GM23338 (cell line): Measurements from ENCODE around the gene WNT8B. TPM values are rescaled to one million over a fixed set of nuclear protein-coding genes. Genes with fewer than 3 reads are reported as not detected.

ENCODE experiments used
- ATAC-seq: fragments of 200-7000 bp; cut with Tn5 transposase; 3 replicates; pipeline ENCODE4 v1.9.1; 2020
- DNase-seq: peaks from one replicate; pipeline ENCODE4 v3.0.0-alpha.2; 2015; ENCODE audit warnings: low spot score
- H2AFZ ChIP-seq: fragments of 200-600 bp; sonication (generic); 2 replicates; pipeline ENCODE4 v1.8.0; 2016; ENCODE audit warnings: antibody characterized with exemption, mild to moderate bottlenecking, moderate library complexity
- H3F3A ChIP-seq: fragments of 200-600 bp; sonication (generic); replicated peaks from 2 replicates; pipeline ENCODE4 v1.8.0; 2017; ENCODE audit warnings: antibody characterized with exemption, mixed run types, low read depth
- H3K27ac ChIP-seq: fragments of 200-600 bp; sonication (generic); 2 replicates; pipeline ENCODE4 v1.6.1; 2016; ENCODE audit warnings: low read depth
- H3K27me3 ChIP-seq: fragments of 200-600 bp; sonication (generic); 2 replicates; pipeline ENCODE4 v1.8.0; 2016; ENCODE audit warnings: mild to moderate bottlenecking, mixed run types, moderate library complexity; ENCODE audit not compliant: insufficient read depth
- H3K36me3 ChIP-seq: fragments of 200-600 bp; sonication (generic); 2 replicates; pipeline ENCODE4 v1.8.0; 2016; ENCODE audit warnings: mild to moderate bottlenecking; ENCODE audit not compliant: insufficient read depth
- H3K4me1 ChIP-seq: fragments of 200-600 bp; sonication (generic); 2 replicates; pipeline ENCODE4 v1.8.0; 2016; ENCODE audit warnings: mild to moderate bottlenecking, moderate library complexity; ENCODE audit not compliant: insufficient read depth
- H3K4me2 ChIP-seq: fragments of 200-600 bp; sonication (generic); 2 replicates; pipeline ENCODE4 v1.7.1; 2017; ENCODE audit warnings: mixed run types
- H3K4me3 ChIP-seq: fragments of 200-600 bp; sonication (generic); 2 replicates; pipeline ENCODE4 v1.6.1; 2016; ENCODE audit warnings: mixed run types
- H3K79me2 ChIP-seq: fragments of 200-600 bp; sonication (generic); replicated peaks from 2 replicates; pipeline ENCODE4 v1.8.0; 2017; ENCODE audit warnings: mild to moderate bottlenecking; ENCODE audit not compliant: insufficient read depth
- H3K9me2 ChIP-seq: fragments of 200-600 bp; sonication (generic); 2 replicates; pipeline ENCODE4 v1.8.0; 2017; ENCODE audit not compliant: insufficient read depth
- H4K20me1 ChIP-seq: fragments of 200-600 bp; sonication (generic); replicated peaks from 2 replicates; pipeline ENCODE4 v1.8.0; 2017; ENCODE audit warnings: mild to moderate bottlenecking; ENCODE audit not compliant: insufficient read depth
- H3K27ac Mint-ChIP-seq: 2 replicates; pipeline ENCODE4 v1.8.0; 2020; ENCODE audit warnings: inconsistent platforms, mild to moderate bottlenecking, moderate library complexity, mixed read lengths
- H3K27me3 Mint-ChIP-seq: 3 replicates; pipeline ENCODE4 v1.8.0; 2022; ENCODE audit warnings: low read depth, mild to moderate bottlenecking, moderate library complexity, mixed read lengths, inconsistent platforms; ENCODE audit not compliant: insufficient read depth, poor library complexity
- H3K36me3 Mint-ChIP-seq: 3 replicates; pipeline ENCODE4 v1.8.0; 2021; ENCODE audit warnings: low read depth, mild to moderate bottlenecking, inconsistent platforms, moderate library complexity, mixed read lengths
- H3K4me1 Mint-ChIP-seq: 3 replicates; pipeline ENCODE4 v1.8.0; 2020; ENCODE audit warnings: mild to moderate bottlenecking, inconsistent platforms, mixed read lengths
- H3K4me3 Mint-ChIP-seq: 3 replicates; pipeline ENCODE4 v1.8.0; 2021; ENCODE audit warnings: moderate library complexity, mild to moderate bottlenecking, inconsistent platforms, mixed read lengths
- H3K9me3 Mint-ChIP-seq: 3 replicates; pipeline ENCODE4 v1.8.0; 2020; ENCODE audit warnings: moderate library complexity, mild to moderate bottlenecking, inconsistent platforms, mixed read lengths
- CREB1 ChIP-seq: fragments of 250-450 bp; sonication (Bioruptor Pico); IDR thresholded peaks from 2 replicates; pipeline ENCODE4 v1.5.0; 2020; ENCODE audit warnings: low read depth, mild to moderate bottlenecking, moderate library complexity
- CTCF ChIP-seq, 2 experiments: fragments of 200-600 bp in 1 of 2; sonication (generic) in 1 of 2; conservative IDR thresholded peaks; 2 replicates each; pipeline versions ENCODE4 v1.5.1 to v1.6.1; 2016 to 2017; ENCODE audit warnings: antibody characterized with exemption in 2 of 2, low read depth in 2 of 2, mild to moderate bottlenecking in 2 of 2, moderate library complexity in 1 of 2
- ETS1 ChIP-seq: IDR thresholded peaks from 2 replicates; pipeline ENCODE4 v1.6.1; 2016; ENCODE audit warnings: antibody characterized with exemption
- EZH2 ChIP-seq: fragments of 200-600 bp; sonication (generic); IDR thresholded peaks from one replicate; pipeline ENCODE4 v1.8.0; 2017; ENCODE audit warnings: antibody characterized with exemption, mild to moderate bottlenecking, low read depth; ENCODE audit not compliant: unreplicated experiment
- EZH2phosphoT487 ChIP-seq: fragments of 200-600 bp; sonication (generic); IDR thresholded peaks from one replicate; pipeline ENCODE4 v1.8.1; 2018; ENCODE audit warnings: antibody characterized with exemption; ENCODE audit not compliant: unreplicated experiment
- JUNB ChIP-seq: IDR thresholded peaks from one replicate; pipeline ENCODE4 v1.6.1; 2016; ENCODE audit warnings: antibody characterized with exemption; ENCODE audit not compliant: unreplicated experiment
- NANOG ChIP-seq: IDR thresholded peaks from 2 replicates; pipeline ENCODE4 v1.6.1; 2016; ENCODE audit warnings: antibody characterized with exemption, borderline replicate concordance
- POLR2AphosphoS5 ChIP-seq: IDR thresholded peaks from 2 replicates; pipeline ENCODE4 v1.6.1; 2016; ENCODE audit warnings: antibody characterized with exemption, low read depth
- STAT1 ChIP-seq: IDR thresholded peaks from one replicate; pipeline ENCODE4 v1.6.1; 2016; ENCODE audit warnings: antibody characterized with exemption; ENCODE audit not compliant: unreplicated experiment
- ZNF114 ChIP-seq: fragments of 250-450 bp; sonication (Bioruptor Pico); IDR thresholded peaks from 2 replicates; pipeline ENCODE4 v1.5.0; 2020; ENCODE audit warnings: mild to moderate bottlenecking, moderate library complexity
- ZNF331 ChIP-seq: fragments of 250-450 bp; sonication (Bioruptor Pico); IDR thresholded peaks from 2 replicates; pipeline ENCODE4 v1.5.0; 2020; ENCODE audit warnings: low read depth, mild to moderate bottlenecking, moderate library complexity
- polyA plus RNA-seq: library from polyadenylated mRNA; unstranded; fragments of >200 nt; fragmentation: Nextera tagmentation; extraction: Ambion mirVana; gene quantifications from 2 replicates; pipeline ENCODE4 v1.2.1, GENCODE V29; 2016
- total RNA-seq: library from RNA; depleted of rRNA; stranded (reverse); fragments of >200 nt; shearing (Covaris generic); gene quantifications from 2 replicates; pipeline ENCODE4 v1.2.3, GENCODE V29; 2014
- TF ChIP-seq, protein P1 (sequence below): IDR thresholded peaks from one replicate; pipeline ENCODE4 v1.6.1; 2018; ENCODE audit warnings: antibody characterized with exemption; ENCODE audit not compliant: unreplicated experiment
- TF ChIP-seq, protein P2 (sequence below): fragments of 250-450 bp; sonication (Bioruptor Pico); IDR thresholded peaks from 2 replicates; pipeline ENCODE4 v1.5.0; 2020; ENCODE audit warnings: mild to moderate bottlenecking, moderate library complexity

The WNT8B gene
- total and polyA plus RNA-seq, 2 experiments from 2014 or later: 0.74 to 1.3 TPM

DNA sequence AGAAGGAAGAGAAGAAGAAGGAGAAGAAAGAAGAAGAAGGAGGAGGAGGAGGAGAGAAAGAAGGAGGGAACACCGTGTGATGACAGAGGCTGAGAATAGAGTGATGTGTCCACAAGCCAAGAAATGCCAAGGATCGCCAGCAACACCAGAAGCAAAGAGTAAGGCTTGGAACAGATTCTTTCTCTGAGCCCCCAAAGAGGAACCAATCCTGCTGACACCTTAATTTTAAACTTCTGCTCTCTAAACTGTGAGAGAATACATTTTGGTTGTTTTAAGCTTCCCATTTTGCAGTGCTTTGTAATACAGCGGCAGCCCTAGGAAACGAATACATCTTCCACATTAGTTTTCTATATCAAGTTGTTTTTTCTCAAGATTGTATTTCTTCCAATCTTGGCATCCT lies 13.9 kb upstream of the WNT8B start:
- H3K36me3 Mint-ChIP-seq: no peaks in the 10 kb centered on the region
- Histone ChIP-seq H3K27ac (no peak overlapping the region), H3K9me2 (no peaks in the 10 kb centered on the region), H3K4me3 (no peak overlapping the region), H3K79me2 (no peaks in the 10 kb centered on the region), H3K36me3 (no peaks in the 10 kb centered on the region), H3K4me2 (no peak overlapping the region), H4K20me1 (no peaks in the 10 kb centered on the region), H3K27me3 (no peaks in the 10 kb centered on the region), H2AFZ (no peak overlapping the region), H3K4me1 (no peaks in the 10 kb centered on the region), H3F3A (no peaks in the 10 kb centered on the region)
- H3K4me3 Mint-ChIP-seq: no peak overlapping the region
- DNase-seq: no peak
- H3K27me3 Mint-ChIP-seq: peaks cover 3% of the 10 kb centered on the region
- TF ChIP-seq, protein P1, sequence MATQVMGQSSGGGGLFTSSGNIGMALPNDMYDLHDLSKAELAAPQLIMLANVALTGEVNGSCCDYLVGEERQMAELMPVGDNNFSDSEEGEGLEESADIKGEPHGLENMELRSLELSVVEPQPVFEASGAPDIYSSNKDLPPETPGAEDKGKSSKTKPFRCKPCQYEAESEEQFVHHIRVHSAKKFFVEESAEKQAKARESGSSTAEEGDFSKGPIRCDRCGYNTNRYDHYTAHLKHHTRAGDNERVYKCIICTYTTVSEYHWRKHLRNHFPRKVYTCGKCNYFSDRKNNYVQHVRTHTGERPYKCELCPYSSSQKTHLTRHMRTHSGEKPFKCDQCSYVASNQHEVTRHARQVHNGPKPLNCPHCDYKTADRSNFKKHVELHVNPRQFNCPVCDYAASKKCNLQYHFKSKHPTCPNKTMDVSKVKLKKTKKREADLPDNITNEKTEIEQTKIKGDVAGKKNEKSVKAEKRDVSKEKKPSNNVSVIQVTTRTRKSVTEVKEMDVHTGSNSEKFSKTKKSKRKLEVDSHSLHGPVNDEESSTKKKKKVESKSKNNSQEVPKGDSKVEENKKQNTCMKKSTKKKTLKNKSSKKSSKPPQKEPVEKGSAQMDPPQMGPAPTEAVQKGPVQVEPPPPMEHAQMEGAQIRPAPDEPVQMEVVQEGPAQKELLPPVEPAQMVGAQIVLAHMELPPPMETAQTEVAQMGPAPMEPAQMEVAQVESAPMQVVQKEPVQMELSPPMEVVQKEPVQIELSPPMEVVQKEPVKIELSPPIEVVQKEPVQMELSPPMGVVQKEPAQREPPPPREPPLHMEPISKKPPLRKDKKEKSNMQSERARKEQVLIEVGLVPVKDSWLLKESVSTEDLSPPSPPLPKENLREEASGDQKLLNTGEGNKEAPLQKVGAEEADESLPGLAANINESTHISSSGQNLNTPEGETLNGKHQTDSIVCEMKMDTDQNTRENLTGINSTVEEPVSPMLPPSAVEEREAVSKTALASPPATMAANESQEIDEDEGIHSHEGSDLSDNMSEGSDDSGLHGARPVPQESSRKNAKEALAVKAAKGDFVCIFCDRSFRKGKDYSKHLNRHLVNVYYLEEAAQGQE: no peak
- no peak for TF ChIP-seq JUNB
- TF ChIP-seq POLR2AphosphoS5: no peak
- no peak for TF ChIP-seq ZNF331 (CRISPR knock-in tag)
- no peak for TF ChIP-seq ZNF114 (CRISPR knock-in tag)
- no peak for TF ChIP-seq CREB1 (CRISPR knock-in tag)
- TF ChIP-seq NANOG: no peak
- TF ChIP-seq, protein P2, sequence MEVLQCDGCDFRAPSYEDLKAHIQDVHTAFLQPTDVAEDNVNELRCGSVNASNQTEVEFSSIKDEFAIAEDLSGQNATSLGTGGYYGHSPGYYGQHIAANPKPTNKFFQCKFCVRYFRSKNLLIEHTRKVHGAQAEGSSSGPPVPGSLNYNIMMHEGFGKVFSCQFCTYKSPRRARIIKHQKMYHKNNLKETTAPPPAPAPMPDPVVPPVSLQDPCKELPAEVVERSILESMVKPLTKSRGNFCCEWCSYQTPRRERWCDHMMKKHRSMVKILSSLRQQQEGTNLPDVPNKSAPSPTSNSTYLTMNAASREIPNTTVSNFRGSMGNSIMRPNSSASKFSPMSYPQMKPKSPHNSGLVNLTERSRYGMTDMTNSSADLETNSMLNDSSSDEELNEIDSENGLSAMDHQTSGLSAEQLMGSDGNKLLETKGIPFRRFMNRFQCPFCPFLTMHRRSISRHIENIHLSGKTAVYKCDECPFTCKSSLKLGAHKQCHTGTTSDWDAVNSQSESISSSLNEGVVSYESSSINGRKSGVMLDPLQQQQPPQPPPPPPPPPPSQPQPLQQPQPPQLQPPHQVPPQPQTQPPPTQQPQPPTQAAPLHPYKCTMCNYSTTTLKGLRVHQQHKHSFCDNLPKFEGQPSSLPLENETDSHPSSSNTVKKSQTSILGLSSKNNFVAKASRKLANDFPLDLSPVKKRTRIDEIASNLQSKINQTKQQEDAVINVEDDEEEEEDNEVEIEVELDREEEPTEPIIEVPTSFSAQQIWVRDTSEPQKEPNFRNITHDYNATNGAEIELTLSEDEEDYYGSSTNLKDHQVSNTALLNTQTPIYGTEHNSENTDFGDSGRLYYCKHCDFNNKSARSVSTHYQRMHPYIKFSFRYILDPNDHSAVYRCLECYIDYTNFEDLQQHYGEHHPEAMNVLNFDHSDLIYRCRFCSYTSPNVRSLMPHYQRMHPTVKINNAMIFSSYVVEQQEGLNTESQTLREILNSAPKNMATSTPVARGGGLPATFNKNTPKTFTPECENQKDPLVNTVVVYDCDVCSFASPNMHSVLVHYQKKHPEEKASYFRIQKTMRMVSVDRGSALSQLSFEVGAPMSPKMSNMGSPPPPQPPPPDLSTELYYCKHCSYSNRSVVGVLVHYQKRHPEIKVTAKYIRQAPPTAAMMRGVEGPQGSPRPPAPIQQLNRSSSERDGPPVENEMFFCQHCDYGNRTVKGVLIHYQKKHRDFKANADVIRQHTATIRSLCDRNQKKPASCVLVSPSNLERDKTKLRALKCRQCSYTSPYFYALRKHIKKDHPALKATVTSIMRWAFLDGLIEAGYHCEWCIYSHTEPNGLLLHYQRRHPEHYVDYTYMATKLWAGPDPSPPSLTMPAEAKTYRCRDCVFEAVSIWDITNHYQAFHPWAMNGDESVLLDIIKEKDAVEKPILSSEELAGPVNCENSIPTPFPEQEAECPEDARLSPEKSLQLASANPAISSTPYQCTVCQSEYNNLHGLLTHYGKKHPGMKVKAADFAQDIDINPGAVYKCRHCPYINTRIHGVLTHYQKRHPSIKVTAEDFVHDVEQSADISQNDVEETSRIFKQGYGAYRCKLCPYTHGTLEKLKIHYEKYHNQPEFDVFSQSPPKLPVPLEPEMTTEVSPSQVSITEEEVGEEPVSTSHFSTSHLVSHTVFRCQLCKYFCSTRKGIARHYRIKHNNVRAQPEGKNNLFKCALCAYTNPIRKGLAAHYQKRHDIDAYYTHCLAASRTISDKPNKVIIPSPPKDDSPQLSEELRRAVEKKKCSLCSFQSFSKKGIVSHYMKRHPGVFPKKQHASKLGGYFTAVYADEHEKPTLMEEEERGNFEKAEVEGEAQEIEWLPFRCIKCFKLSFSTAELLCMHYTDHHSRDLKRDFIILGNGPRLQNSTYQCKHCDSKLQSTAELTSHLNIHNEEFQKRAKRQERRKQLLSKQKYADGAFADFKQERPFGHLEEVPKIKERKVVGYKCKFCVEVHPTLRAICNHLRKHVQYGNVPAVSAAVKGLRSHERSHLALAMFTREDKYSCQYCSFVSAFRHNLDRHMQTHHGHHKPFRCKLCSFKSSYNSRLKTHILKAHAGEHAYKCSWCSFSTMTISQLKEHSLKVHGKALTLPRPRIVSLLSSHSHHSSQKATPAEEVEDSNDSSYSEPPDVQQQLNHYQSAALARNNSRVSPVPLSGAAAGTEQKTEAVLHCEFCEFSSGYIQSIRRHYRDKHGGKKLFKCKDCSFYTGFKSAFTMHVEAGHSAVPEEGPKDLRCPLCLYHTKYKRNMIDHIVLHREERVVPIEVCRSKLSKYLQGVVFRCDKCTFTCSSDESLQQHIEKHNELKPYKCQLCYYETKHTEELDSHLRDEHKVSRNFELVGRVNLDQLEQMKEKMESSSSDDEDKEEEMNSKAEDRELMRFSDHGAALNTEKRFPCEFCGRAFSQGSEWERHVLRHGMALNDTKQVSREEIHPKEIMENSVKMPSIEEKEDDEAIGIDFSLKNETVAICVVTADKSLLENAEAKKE (CRISPR knock-in tag): no peak
- no peak for TF ChIP-seq ETS1
- no peak for TF ChIP-seq CTCF (conservative IDR thresholded peaks at IDR 0.05; ENCODE audit: low read depth in 2 of 2)
- TF ChIP-seq EZH2phosphoT487: no peak
- TF ChIP-seq STAT1: no peak
- TF ChIP-seq EZH2: no peak
- H3K9me3 Mint-ChIP-seq: peaks cover 4% of the 10 kb centered on the region; the same call in 1 of the 3 replicates
- H3K27ac Mint-ChIP-seq: no peak overlapping the region
- no peak for ATAC-seq
- H3K4me1 Mint-ChIP-seq: no peaks in the 10 kb centered on the region
